Camera-type eye (tissue), 1 donor: ENCODE results near the gene SLFN12. TPM values are rescaled to one million over a fixed set of nuclear protein-coding genes. Genes with fewer than 3 reads are reported as not detected.

Experiments used
- total RNA-seq: library from RNA; depleted of rRNA; stranded (reverse); fragments of >200 nt; gene quantifications from one replicate; pipeline ENCODE4 v1.2.3, GENCODE V29; 2014

Gene SLFN12
- 11.5 TPM for total RNA-seq

DNA sequence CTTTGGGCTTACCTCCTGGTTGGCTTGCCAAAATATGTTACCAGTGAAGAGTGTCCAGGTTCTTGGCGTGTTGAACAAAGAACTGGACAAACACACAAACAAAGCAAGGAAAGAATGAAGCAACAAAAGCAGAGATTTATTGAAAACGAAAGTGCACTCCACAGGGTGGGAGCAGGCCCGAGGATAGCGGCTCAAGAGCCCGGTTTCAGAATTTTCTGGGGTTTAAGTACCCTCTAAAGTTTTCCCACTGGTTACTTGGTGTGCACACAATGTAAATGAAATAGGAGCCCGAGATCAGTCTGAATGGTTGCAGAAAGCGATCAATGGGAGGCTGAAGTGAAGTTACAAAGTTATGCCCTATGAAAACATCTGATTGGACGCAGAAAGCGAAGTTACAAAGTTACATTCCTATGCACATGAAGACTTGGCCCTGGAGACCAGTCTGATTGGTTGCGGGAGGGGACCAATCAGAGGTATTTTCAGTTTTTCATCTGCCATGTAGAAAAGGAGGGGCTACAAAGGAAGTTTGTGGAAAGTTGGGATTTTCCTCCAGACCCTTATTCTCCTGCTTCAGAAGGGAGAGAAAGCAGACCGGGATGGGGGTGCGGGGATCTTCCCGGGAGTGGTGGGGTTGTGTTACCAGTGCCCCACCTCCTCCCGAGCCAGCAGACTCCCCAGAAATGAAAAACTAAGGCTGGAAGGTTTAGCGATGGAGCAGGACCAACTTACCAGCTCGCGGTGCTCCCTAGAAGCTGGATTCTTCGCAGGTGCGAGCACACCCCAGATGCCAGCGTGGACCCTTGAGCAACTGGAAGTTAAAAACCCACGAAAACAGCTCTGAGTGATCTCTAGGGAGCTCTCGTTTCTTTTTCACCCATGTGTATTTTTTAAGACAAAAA, at the start of gene SLFN12:
SLFN12 (minus strand) TSS at position 325 of the 899 bp plus-strand sequence. CDS start 9,472 bp downstream, outside the sequence.

GRCh38 chr17:35448214-35448898, 16.1 kb upstream of the SLFN12 start, which contains the start of gene SLFN13:
SLFN13 (minus strand) TSS chr17:35448766; CDS start chr17:35445680, 3,086 bp downstream.

GRCh38 chr17:35373534-35373983, 58.7 kb downstream of the SLFN12 start, which contains the start of gene SLFN11:
SLFN11 (minus strand) TSS chr17:35373621; CDS start chr17:35363807, 9,814 bp downstream.

Other genes with a start within 250 kb of the SLFN12 start
- not detected for gene SLC35G3, start 238.1 kb downstream of the SLFN12 start, total RNA-seq
- 17.3 TPM for gene SLFN5, start 189.4 kb downstream of the SLFN12 start, total RNA-seq
- gene SLFN11, start 58.9 kb downstream of the SLFN12 start, total RNA-seq, result 14.7 TPM
- 2.7 TPM for gene SLFN13, start 16.3 kb upstream of the SLFN12 start, total RNA-seq
- gene SLFN12L, start 105.2 kb upstream of the SLFN12 start, total RNA-seq, result 0.77 TPM
- 1.0 TPM for gene SLFN14, start 128.3 kb upstream of the SLFN12 start, total RNA-seq
- gene PEX12, start 146.1 kb upstream of the SLFN12 start, total RNA-seq, result 7.6 TPM
- 116 TPM for gene AP2B1, start 154.8 kb upstream of the SLFN12 start, total RNA-seq